ENCODE results near the gene HSPA1L.

GRCh38 chr6:31768363-31769257 lies 46.5 kb downstream of the HSPA1L start:
- TF ChIP-seq, protein P1, sequence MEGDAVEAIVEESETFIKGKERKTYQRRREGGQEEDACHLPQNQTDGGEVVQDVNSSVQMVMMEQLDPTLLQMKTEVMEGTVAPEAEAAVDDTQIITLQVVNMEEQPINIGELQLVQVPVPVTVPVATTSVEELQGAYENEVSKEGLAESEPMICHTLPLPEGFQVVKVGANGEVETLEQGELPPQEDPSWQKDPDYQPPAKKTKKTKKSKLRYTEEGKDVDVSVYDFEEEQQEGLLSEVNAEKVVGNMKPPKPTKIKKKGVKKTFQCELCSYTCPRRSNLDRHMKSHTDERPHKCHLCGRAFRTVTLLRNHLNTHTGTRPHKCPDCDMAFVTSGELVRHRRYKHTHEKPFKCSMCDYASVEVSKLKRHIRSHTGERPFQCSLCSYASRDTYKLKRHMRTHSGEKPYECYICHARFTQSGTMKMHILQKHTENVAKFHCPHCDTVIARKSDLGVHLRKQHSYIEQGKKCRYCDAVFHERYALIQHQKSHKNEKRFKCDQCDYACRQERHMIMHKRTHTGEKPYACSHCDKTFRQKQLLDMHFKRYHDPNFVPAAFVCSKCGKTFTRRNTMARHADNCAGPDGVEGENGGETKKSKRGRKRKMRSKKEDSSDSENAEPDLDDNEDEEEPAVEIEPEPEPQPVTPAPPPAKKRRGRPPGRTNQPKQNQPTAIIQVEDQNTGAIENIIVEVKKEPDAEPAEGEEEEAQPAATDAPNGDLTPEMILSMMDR (IDR thresholded peaks at IDR 0.05), result no peak
- TF ChIP-seq EZH2 (IDR thresholded peaks at IDR 0.05; ENCODE audit: borderline replicate concordance, insufficient read depth, low read depth, low read length, poor library complexity, severe bottlenecking), result no peak
